AG09309 (cell line): ENCODE measurements around the gene SHB.

Source experiments
- DNase-seq: peaks from one replicate; pipeline ENCODE4 v3.0.0-alpha.2; 2010; ENCODE audit warnings: low read depth
- H3K4me3 ChIP-seq: 2 replicates; pipeline ENCODE4 v1.5.1; 2011; ENCODE audit warnings: mild to moderate bottlenecking, low read depth, low read length, moderate library complexity; ENCODE audit not compliant: control insufficient read depth
- TF ChIP-seq, protein P1 (sequence below): IDR thresholded peaks from 2 replicates; pipeline ENCODE4 v1.5.1; 2011; ENCODE audit warnings: mild to moderate bottlenecking, low read depth, low read length, inconsistent platforms; ENCODE audit not compliant: insufficient read depth, control insufficient read depth; ENCODE audit errors: missing control alignments

The SHB gene

DNA sequence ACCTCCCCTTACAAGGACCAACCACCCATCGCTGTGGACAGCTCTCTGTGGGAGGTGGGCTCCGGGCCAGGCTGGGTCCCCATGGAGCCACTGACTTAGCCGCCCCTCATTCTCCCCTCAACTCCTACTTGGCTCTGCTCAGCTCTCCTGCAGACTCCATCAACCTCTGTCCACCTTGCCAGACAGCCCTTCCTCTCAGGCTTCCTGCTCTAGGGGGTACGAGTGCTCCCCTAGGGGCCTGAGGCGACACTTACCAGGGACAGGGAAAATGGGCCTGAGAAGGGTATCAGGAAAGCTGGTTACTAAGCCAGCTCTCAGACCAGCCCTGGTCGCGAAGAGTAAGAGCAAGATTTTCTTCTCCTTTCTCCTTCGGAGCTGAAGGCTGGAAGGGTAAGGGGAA lies 43.9 kb downstream of the SHB start:
- H3K4me3 ChIP-seq: no peak overlapping the region
- no peak for DNase-seq
- TF ChIP-seq, protein P1, sequence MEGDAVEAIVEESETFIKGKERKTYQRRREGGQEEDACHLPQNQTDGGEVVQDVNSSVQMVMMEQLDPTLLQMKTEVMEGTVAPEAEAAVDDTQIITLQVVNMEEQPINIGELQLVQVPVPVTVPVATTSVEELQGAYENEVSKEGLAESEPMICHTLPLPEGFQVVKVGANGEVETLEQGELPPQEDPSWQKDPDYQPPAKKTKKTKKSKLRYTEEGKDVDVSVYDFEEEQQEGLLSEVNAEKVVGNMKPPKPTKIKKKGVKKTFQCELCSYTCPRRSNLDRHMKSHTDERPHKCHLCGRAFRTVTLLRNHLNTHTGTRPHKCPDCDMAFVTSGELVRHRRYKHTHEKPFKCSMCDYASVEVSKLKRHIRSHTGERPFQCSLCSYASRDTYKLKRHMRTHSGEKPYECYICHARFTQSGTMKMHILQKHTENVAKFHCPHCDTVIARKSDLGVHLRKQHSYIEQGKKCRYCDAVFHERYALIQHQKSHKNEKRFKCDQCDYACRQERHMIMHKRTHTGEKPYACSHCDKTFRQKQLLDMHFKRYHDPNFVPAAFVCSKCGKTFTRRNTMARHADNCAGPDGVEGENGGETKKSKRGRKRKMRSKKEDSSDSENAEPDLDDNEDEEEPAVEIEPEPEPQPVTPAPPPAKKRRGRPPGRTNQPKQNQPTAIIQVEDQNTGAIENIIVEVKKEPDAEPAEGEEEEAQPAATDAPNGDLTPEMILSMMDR: peak; percentile 13

DNA sequence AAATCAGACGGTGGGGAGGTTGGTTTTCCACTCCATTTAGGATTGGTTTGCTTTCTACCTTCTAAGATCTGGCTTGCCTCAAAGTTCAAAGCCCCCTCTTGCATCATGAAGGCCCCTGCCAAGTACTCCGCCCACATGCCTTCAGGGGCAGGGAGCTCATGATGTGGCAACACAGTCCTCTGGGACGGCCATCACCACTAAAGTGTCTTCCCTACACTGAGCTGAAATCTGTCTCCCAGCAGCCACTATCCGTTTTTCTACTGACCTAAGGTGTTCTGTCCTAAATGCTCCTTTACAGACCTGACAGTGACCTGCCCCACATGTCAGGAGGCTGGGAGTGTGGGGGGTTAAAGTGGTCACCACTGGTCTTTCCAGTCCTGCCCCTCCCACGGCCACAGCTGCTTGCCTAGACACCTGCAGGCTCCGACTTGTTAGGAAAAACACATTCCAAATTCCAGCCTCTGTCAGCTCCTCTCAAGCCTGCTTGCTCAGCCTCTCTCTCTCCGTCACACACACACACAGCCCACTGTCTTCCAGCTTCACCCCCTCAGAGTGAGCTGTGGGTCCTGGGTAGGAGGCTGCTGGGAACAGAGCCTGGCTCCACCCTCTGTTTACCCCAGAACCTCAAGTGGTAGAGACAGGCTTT lies 44.9 kb downstream of the SHB start:
- TF ChIP-seq, protein P1: no peak
- H3K4me3 ChIP-seq: no peak overlapping the region
- DNase-seq: no peak

DNA sequence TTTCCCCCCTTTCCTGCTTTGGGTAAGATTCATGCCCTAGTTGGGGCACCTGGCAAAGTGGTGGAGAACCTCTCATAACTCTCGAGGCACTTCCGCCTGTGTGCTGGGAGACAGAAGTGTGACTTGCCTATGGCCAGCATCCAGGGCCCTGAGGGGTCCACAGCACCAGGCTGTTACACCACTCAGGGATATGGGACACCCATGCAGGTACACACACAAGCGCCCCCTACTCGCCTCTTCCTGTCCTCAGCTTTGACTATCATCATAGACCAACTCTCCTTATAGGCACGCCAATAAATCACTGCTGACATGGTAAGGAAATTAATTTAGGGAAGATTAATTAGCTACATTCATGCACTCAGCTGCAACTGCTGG lies 45.4 kb downstream of the SHB start:
- DNase-seq: no peak
- TF ChIP-seq, protein P1: no peak
- no peak overlapping the region for H3K4me3 ChIP-seq

DNA sequence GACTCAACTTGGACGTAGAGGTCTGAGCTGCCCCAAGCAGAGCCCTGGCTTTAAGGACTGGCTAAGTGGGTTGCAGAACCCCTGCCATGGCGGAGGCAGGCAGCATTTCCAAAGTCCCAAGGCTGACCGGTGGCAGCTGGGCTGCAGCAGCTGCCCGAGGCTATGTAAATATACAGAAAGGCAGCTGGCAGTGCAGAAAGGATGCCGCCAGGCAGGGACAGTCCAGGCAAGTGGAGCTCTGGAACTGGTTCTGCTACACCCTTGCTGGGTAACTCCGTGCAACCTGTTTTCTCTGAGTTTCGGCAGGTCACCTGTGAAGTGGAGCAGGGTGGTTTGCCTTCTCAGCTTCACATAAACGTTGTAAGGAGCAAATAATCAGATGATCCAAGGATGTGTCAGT lies 46.0 kb downstream of the SHB start:
- no peak for DNase-seq
- H3K4me3 ChIP-seq: no peak overlapping the region
- TF ChIP-seq, protein P1: no peak

DNA sequence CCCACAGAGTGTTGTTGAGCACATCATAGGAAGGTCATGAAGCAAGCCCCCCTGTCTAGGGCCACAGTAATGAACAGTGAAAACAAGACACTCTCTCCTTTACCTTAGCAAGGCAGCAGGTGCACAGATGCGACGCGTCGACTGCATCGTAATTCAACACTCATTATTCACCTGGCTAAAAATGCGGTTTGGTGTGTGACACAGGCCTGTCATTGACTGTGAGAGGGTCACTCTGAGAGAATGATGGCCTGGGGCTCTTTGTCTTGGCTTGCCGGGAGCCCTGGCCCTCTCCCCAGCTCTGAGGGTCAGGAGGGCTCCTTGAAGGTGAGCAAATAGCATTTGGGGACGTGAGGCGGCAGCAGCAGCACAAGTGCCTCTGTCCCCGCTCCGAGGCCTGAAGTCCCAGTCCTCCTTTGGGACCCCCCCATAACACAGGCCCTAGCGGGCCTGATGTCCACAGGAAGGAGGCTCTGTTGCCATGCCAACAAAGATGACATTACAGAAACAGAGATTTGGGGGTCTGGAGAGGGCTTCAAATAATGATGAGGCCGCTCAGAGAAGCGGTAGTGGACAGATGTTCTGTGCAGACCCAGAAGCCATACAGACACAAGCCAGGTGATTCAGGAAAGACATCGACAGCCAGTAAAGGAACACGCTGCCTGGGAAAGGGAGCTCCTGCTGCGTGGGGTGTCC lies 46.7 kb downstream of the SHB start:
- TF ChIP-seq, protein P1: no peak
- no peak for DNase-seq
- no peak overlapping the region for H3K4me3 ChIP-seq

DNA sequence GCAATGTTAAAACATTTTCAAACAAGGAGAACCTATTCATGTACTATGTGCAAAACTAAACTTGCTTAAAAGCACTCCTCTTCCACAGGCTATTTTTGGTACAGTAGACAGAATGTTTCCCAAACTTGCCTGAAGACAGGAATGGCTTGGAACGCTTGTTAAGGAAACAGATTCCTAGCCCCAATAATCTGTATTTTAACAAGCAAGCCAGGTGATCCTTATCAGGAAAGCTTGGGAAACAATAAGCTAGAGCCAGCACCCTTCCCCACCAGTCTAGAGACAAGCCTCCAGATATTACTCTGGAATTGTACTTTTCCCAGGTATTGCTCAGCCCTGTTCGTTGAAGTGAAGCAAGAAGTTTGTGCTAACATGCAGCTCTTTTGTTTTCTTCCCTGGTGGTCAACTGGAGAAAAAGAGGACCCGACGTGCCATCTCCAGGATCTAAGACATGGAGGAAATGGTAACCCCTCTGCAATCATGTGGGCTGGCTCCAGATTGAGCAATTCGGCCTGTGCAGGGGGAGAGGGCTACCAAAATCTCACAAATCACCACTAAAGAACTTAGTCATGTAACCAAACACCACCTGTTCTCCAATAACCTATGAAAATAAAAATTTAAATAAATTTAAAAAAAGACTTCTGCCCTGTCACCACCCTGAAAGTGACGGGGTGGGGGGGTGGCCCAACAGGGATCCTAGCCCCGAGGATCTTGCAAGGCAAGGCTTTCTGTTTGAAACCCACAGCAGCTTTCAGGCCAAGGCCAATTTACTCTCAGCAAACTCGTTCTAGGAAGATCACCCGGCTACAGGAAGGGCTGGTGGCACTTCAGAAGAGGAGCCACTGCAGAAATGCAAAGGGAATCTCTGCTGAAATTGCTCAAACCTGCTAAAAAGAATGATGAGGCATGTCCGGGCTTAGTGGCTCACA lies 48.6 kb downstream of the SHB start:
- H3K4me3 ChIP-seq: no peak overlapping the region
- no peak for DNase-seq
- TF ChIP-seq, protein P1: no peak
